Hepatocyte (in vitro differentiated cells): ENCODE data around the gene UBN2. TPM values are rescaled to one million over a fixed set of nuclear protein-coding genes. Genes with fewer than 3 reads are reported as not detected.

ENCODE experiments used
- DNase-seq: peaks from one replicate; pipeline ENCODE4 v3.0.0-alpha.2; 2016; ENCODE audit warnings: low spot score
- H2AFZ ChIP-seq: fragments of 200-600 bp; sonication (generic); 2 replicates; pipeline ENCODE4 v1.6.0; 2016; ENCODE audit warnings: antibody characterized with exemption, mild to moderate bottlenecking
- H3K27ac ChIP-seq: fragments of 200-600 bp; sonication (generic); 2 replicates; pipeline ENCODE4 v1.5.1; 2016; ENCODE audit warnings: mild to moderate bottlenecking
- H3K27me3 ChIP-seq: fragments of 200-600 bp; sonication (generic); 2 replicates; pipeline ENCODE4 v1.6.1; 2016
- H3K36me3 ChIP-seq: fragments of 200-600 bp; sonication (generic); replicated peaks from 2 replicates; pipeline ENCODE4 v1.5.1; 2016; ENCODE audit warnings: low read depth; ENCODE audit not compliant: insufficient read depth
- H3K4me1 ChIP-seq: fragments of 200-600 bp; sonication (generic); 2 replicates; pipeline ENCODE4 v1.5.1; 2016; ENCODE audit warnings: mild to moderate bottlenecking, moderate library complexity; ENCODE audit not compliant: insufficient read depth
- H3K4me2 ChIP-seq: fragments of 200-600 bp; sonication (generic); 2 replicates; pipeline ENCODE4 v1.6.0; 2016
- H3K4me3 ChIP-seq: fragments of 200-600 bp; sonication (generic); 2 replicates; pipeline ENCODE4 v1.5.1; 2016; ENCODE audit warnings: mild to moderate bottlenecking
- H3K79me2 ChIP-seq: fragments of 200-600 bp; sonication (generic); 2 replicates; pipeline ENCODE4 v1.6.0; 2017; ENCODE audit warnings: mild to moderate bottlenecking
- H3K9me2 ChIP-seq: fragments of 200-600 bp; sonication (generic); replicated peaks from 2 replicates; pipeline ENCODE4 v1.6.0; 2017; ENCODE audit warnings: mild to moderate bottlenecking; ENCODE audit not compliant: insufficient read depth
- H3K9me3 ChIP-seq: fragments of 200-600 bp; sonication (generic); 2 replicates; pipeline ENCODE4 v1.5.1; 2016; ENCODE audit warnings: low read depth, mild to moderate bottlenecking
- H4K20me1 ChIP-seq: fragments of 200-600 bp; sonication (generic); 2 replicates; pipeline ENCODE4 v1.6.0; 2016; ENCODE audit warnings: mild to moderate bottlenecking; ENCODE audit not compliant: insufficient read depth, poor library complexity, severe bottlenecking
- EZH2 ChIP-seq: fragments of 200-600 bp; sonication (generic); IDR thresholded peaks from 2 replicates; pipeline ENCODE4 v1.6.1; 2016; ENCODE audit warnings: antibody characterized with exemption, mild to moderate bottlenecking, borderline replicate concordance
- EZH2phosphoT487 ChIP-seq: fragments of 200-600 bp; sonication (generic); IDR thresholded peaks from one replicate; pipeline ENCODE4 v1.6.1; 2018; ENCODE audit warnings: antibody characterized with exemption, mild to moderate bottlenecking, low read depth, moderate library complexity; ENCODE audit not compliant: unreplicated experiment, severe bottlenecking
- WGBS: methylation state at CpG from one replicate; pipeline ENCODE4 v1.1.6; 2016; ENCODE audit warnings: low lambda C conversion rate; ENCODE audit errors: missing lambda C conversion rate; 5-methylcytosine and 5-hydroxymethylcytosine counted together
- polyA plus RNA-seq: library from polyadenylated mRNA; unstranded; fragments of >200 nt; fragmentation: Nextera tagmentation; extraction: Ambion mirVana; gene quantifications from 2 replicates; pipeline ENCODE4 v1.2.1, GENCODE V29; 2016
- total RNA-seq: library from RNA; depleted of rRNA; stranded (reverse); fragments of >200 nt; gene quantifications from 2 replicates; pipeline ENCODE4 v1.2.3, GENCODE V29; 2014
- TF ChIP-seq, protein P1 (sequence below): fragments of 200-600 bp; sonication (generic); IDR thresholded peaks from 2 replicates; pipeline ENCODE4 v1.5.1; 2016; ENCODE audit warnings: antibody characterized with exemption, mild to moderate bottlenecking; ENCODE audit not compliant: poor library complexity

UBN2 gene
- total and polyA plus RNA-seq, 2 experiments from 2014 or later, result 4.5 to 12.9 TPM

- Histone ChIP-seq H3K4me2 (no peak overlapping the region), H3K27me3 (no peaks in the 10 kb centered on the region), H3K79me2 (no peaks in the 10 kb centered on the region), H3K9me3 (no peaks in the 10 kb centered on the region), H2AFZ (no peak overlapping the region), H3K9me2 (no peaks in the 10 kb centered on the region), H4K20me1 (no peaks in the 10 kb centered on the region), H3K36me3 (no peaks in the 10 kb centered on the region), H3K27ac (no peak overlapping the region), H3K4me3 (no peak overlapping the region), H3K4me1 (no peaks in the 10 kb centered on the region)
- WGBS, result 64% methylated on average over 2 of the region's 2 CpGs
- no peak for DNase-seq
- TF ChIP-seq, protein P1, sequence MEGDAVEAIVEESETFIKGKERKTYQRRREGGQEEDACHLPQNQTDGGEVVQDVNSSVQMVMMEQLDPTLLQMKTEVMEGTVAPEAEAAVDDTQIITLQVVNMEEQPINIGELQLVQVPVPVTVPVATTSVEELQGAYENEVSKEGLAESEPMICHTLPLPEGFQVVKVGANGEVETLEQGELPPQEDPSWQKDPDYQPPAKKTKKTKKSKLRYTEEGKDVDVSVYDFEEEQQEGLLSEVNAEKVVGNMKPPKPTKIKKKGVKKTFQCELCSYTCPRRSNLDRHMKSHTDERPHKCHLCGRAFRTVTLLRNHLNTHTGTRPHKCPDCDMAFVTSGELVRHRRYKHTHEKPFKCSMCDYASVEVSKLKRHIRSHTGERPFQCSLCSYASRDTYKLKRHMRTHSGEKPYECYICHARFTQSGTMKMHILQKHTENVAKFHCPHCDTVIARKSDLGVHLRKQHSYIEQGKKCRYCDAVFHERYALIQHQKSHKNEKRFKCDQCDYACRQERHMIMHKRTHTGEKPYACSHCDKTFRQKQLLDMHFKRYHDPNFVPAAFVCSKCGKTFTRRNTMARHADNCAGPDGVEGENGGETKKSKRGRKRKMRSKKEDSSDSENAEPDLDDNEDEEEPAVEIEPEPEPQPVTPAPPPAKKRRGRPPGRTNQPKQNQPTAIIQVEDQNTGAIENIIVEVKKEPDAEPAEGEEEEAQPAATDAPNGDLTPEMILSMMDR, result no peak
- TF ChIP-seq EZH2phosphoT487 (no peak), EZH2 (no peak)
Observed at GRCh38 chr7:139183251-139183650, 47.8 kb upstream of the UBN2 start.

- WGBS, result 90% methylated on average over 7 of the region's 7 CpGs
- Histone ChIP-seq H3K27ac (no peak overlapping the region), H3K9me3 (no peaks in the 10 kb centered on the region), H2AFZ (no peak overlapping the region), H3K4me2 (no peak overlapping the region), H3K4me1 (no peaks in the 10 kb centered on the region), H3K36me3 (no peaks in the 10 kb centered on the region), H3K4me3 (no peak overlapping the region), H4K20me1 (no peaks in the 10 kb centered on the region), H3K79me2 (no peaks in the 10 kb centered on the region), H3K27me3 (no peaks in the 10 kb centered on the region), H3K9me2 (no peaks in the 10 kb centered on the region)
- TF ChIP-seq EZH2phosphoT487, result no peak
- no peak for TF ChIP-seq EZH2
- TF ChIP-seq, protein P1, result no peak
- DNase-seq, result no peak
Observed at GRCh38 chr7:139183878-139184338, 47.1 kb upstream of the UBN2 start.

GRCh38 chr7:139186146-139186545, 44.9 kb upstream of the UBN2 start:
- Histone ChIP-seq H3K4me1 (no peaks in the 10 kb centered on the region), H3K9me3 (no peaks in the 10 kb centered on the region), H3K4me2 (no peak overlapping the region), H3K27me3 (no peaks in the 10 kb centered on the region), H4K20me1 (no peaks in the 10 kb centered on the region), H3K9me2 (no peaks in the 10 kb centered on the region), H3K27ac (no peak overlapping the region), H3K79me2 (no peaks in the 10 kb centered on the region), H3K36me3 (no peaks in the 10 kb centered on the region), H3K4me3 (no peak overlapping the region), H2AFZ (no peak overlapping the region)
- TF ChIP-seq, protein P1, result no peak
- TF ChIP-seq EZH2 (no peak), EZH2phosphoT487 (no peak)
- WGBS, result 100% methylated on average over 2 of the region's 2 CpGs
- DNase-seq, result no peak

DNA sequence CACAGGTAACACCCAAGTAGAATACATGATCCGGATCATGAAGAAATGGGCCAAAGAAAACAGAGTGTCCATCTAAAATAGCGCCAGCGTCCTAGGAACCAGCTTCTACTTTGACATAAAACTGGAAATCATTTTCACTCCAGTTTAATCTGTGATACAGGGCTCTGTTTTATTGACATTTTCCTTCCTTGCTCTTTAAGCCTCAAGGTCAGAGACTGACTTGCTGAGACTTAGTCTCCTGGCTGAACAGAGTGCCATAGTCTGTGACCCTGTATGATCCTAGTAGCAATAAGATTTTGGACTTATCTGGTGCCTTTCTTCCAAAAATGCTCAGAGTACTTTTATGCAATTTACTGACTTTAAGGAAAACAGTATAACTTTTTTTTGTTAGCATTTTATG, 41.7 kb upstream of the UBN2 start:
- no peak overlapping the region for H3K4me3 ChIP-seq
- TF ChIP-seq, protein P1, result no peak
- no peak for TF ChIP-seq EZH2phosphoT487
- WGBS, result 96% methylated on average over 3 of the region's 3 CpGs

More for the DNA sequence above, 41.7 kb upstream of the UBN2 start:
- DNase-seq, result no peak
- H4K20me1 ChIP-seq, result no peaks in the 10 kb centered on the region
- no peaks in the 10 kb centered on the region for H3K79me2 ChIP-seq
- H3K27ac ChIP-seq, result no peak overlapping the region
- H3K27me3 ChIP-seq, result no peaks in the 10 kb centered on the region
- no peak overlapping the region for H2AFZ ChIP-seq
- H3K9me2 ChIP-seq, result no peaks in the 10 kb centered on the region
- H3K36me3 ChIP-seq, result no peaks in the 10 kb centered on the region
- H3K4me2 ChIP-seq, result no peak overlapping the region
- H3K4me1 ChIP-seq, result no peaks in the 10 kb centered on the region
- no peaks in the 10 kb centered on the region for H3K9me3 ChIP-seq
